ENCODE measurements around the gene OR5AU1.

Gene OR5AU1
- total RNA-seq = 0 to 0.96 (median 0) reads per million in 3 experiments

DNA sequence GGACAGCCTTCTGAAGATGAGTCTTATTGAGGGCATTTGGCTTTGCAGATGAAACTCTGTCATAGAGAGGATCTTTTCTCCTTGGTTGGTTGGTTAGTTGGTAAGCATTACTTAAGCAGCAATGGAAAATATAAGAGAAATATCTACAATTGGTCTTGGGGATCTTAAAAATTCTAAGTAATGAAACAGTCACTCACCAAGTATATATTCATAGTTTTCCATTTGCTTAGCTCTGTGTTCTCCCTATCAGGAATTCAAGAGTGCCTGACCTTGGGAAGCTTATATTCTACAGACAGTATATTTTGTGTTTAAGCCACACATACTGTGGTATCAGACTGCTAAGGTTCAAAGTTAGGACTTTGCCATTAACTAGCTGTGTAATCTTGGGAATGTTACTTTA, at the start of gene OR5AU1:
TSS of gene OR5AU1 (minus strand) at position 101 of the 400 bp plus-strand sequence. CDS start 191 bp downstream, outside the sequence.
- DNase-seq = no peak

DNA sequence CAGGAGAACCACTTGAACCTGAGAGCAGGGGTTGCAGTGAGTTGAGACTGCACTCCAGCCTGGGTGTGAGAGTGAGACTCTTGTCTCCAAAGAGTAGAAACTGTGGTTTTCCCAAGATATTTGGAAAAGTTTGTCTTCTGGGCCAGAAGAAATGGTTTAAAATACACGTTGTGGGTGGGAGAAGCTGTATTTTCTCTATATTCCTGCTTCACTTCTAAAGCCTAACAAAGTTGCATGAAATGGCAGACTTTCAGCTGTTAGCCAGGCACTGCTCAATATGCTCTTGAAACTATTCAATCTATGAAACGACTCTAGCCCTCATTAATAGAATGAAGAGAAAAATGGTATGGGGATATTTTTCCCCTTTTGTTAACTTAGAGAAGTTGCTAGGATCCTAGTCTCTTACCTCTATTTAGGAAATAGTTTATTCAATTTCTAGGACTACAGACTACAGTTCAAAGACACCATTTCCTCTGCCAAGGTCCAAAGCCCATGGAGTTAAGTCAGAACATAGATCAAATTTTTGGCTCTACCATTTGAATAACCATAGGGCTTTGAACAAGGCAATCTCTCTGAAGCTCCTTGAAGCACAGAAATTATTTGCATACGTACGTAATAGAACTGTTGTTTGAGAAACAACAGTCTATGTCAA, 49.3 kb upstream of the OR5AU1 start:
- no peak for DNase-seq

DNA sequence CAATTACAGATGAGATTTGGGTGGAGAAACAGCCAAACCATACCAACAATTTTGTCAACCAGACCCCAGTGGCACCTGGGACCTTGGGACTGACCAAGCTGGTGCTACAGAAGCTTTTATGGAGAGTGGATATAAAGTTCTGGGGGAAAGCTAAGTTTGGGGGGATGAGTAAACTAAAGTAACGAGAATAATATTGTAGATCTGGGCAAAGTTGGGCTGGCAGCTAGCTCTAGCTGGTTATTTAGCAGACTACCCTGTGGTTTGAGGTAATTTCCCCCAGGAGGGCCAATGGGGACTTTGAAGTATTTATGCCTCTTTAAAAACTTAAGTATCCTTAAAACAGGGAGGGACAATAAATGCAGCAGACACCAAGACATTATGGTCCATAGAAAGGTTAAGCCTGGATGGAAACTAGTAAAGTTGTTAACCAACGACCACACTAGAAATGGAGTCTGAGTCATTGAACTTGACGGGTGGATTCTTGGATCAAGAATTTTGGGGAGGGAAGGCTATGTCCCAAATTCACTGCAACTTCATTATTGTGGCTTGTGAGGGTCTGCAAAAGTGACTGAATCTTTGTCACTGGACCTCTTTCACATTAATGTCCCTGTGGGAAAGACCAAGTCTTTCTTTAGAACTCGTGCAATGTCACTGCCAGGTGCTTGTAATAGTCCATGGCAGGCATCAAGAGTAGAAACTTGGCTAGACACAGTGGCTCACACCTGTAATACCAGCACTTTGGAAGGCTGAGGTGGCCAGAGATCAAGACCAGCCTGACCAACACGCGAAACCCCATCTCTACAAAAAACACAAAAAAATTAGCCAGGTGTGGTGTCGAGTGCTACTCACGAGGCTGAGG, 48.5 kb upstream of the OR5AU1 start:
- no peak for DNase-seq

DNA sequence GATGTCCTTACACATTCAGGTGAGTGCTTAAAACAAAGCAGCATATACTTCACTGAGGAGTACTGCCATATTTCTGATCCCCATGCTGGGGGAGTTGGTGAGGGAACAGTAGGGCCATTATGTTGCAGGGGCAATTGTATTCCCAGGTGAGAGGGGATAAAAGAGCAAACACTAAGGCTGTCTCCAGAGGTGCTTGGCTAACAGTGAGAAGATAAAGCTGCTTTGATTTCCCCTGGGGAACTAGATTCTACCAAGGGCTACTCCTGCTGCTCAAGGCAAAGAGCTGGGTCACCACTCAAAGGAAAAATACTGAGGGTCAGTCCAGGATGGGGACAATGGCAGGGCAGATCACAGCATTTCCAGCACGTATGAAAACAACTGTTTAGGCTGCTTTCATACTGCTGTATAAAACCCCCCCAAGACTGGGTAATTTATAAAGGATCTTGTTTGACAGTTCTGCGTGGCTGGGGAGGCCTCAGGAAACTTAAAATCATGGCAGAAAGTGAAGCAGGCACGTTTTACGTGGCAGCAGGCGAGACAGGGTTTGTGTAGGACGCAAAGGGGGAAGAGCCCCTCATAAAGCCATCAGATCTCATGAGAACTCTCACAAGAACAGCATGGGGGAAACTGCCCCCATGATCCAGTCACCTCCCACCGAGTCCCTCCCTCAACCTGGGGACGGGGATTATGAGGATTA, 47.8 kb upstream of the OR5AU1 start:
- DNase-seq = no peak

DNA sequence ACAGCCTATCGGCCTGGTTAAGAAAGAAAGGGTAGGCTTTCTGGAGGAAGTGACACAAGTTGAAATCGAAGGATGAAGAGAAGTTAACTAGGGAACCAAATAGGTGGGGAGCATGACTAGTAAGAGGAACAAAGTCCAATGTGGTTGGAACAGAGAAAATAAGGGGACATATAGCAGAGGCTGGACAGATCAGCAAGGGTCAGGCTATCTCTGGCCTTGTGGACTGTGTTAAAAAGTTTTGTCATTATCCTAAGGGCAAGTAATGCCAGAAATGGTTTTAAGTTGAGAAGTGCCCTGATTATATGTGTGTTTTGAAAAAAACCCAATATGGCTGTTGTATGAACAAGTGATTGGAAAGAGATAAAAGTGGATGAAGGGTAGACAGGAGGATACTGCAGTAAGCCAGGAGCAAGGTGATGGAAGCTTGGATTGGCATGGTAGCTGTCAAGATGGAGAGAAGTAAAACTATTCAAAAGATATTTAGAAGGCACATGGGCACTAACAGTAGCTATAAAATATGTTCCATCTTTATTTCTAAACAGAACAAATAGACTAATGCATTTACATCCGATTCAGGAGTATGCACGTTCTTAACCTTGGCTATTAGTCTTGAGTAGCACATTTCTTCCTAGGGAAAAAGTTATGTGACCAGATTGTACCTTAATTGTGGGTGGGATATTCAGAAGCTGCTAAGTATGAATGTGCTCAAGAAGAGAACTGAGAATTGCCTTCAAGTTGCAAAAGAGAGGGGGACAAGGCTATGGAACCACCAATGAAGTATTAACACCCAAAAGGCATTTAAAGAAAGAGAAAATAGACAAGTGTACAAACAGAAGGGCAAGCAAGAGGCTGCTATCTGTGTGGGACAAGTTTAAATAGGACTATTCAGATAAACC, 46.8 kb upstream of the OR5AU1 start:
- DNase-seq = no peak

DNA sequence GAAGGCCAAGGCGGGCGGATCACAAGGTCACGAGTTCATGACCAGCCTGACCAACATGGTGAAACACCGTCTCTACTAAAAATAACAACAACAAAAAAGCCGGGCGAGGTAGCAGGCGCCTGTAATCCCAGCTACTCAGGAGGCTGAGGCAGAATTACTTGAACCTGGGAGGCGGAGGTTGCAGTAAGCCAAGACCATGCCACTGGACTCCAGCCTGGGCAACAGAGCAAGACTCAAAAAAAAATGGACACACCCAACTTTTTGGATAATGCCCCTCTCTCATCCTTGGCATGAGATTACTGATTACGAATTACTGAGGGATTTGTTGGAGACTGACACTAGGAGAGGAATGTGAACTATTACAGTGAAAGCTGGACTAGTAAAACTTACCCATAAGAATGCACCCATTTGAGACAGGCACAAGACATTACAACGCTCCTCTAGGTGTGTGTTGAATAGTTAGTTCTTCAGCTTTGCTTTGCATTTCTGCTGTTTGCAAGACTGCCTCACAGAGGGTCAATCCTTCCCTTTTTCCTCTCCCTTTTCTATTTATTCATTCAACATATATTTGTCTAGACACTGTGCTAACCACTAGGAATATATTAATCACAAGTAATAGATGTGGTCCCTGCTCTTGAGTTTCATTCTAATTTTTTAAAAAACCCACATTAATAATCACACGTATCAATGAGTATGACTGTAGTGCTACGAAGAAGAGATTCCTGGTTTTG, 46.0 kb upstream of the OR5AU1 start:
- no peak for DNase-seq

DNA sequence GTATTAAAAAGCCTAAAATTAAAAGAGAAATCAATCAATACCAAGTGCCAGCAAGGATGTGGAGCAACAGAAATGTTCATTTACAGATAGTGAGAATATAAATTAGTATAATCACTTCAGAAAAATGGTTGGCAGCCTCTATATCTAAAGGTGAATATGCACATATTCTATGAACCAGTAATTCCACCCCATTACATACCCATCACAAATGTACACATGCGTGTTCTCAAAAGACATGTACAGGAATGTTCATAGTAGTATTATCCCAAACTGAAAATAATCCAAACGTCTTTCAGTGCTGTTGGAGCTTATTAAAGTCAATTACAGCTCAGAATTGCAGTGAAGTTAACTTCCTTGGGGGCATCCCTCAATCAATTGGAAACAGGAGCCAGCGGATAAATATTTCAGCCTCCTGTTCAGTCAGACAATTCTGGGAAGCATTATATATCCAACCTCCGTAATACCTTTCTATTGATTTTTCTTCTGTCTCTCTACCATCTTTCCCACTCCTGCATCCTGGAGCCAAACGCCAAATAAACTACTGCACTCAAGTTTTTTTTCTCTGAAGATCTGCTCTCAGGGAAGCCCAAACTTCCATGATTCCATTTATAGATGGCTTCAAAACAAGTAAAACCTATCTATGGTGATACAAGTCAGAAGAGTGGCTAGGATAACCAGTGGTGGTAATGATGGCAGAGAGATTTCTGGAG, 45.0 kb upstream of the OR5AU1 start:
- no peak for DNase-seq

DNA sequence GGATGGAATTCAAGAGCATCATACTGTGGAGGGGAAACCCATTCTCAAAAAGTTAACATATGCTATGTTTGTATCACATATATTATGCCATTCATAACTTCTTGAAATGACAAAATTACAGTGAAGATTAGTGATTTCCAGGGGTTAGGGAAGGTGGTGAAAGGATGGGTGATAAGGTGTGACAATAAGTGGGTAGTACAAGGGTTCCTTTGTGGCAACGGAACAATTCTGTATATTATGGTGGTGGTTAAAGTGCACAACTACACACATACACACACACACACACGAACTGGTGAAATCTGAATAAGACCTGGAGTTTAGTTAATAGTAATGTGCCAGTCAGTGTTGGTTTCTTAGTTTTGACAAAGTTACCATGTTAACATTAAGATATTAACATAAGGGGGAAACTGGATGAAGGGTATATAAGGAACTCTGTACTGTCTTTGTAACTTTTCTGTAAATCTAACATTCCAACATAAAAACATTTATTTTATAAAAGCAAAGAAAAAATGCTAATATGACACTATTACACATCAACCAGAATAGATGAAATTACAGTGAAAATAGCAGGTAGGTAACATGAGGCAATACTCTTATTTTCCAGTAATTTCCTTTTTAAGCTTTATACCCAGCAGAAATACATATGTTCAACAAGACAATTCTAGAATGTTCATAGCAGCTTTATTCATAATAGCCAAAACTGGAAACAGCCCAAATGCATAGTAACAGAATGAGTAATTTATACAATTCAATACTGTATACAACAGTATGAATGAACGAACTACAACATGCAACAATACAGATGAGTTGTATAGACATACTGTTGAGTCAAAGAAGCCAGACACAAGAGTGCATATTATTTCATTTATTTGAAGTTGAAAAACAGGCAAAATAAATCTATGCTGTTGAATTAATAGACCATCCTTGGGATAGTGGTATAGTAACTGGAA, 44.0 kb upstream of the OR5AU1 start:
- no peak for DNase-seq

DNA sequence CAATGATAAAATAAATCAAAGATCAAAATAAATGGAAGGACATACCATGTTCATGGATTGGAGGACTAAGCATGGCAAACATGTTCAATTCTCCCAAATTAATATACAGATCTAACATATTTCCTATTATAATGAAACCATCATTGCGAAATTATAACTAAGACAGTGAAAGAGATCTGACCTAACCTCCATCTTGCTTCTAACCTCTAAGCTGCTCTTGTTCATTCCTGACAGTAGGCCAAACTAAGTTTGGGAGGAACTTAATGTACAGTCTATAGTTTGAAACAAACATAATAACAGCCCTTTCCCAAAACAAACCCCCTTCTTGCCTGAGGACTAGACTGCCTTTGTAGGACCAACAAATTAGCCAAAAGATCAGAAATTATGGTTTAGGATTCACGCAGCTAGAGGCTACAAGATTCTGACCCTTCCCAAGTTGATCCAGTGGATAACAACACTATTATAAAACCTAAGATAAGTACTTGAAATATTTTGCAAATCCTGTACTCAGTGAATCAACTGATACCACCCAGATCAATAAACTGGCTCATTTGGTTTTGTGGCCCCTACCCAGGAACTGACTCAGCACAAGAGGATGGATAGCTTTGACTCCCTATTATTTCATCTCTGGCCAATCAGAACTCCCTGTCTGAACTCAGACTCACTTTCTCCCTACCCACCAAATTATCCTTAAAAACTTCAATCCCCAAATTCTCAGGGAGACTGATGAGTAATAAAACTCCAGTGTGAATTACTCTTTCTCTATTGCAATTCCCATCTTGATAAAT, 41.7 kb upstream of the OR5AU1 start:
- DNase-seq = no peak

DNA sequence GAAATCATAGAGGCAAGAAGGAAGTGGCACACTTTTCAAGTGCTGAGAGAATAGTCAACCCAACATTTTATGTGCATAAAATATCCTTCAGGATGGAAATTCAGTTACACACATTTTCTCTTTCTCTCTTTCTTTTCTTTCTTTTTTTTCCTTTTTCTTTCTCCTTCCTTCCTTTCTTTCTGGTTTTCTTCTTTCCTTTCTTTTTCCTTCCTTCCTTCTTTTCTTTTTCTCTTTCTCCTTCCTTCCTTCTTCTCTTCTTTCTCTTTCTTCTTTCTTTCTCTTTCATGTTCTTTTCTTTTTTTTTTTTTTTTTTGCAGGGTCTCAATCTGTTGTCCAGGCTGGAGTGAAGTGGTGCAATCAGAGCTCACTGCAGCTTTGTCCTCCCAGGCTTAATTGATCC, 38.7 kb upstream of the OR5AU1 start:
- no peak for DNase-seq

DNA sequence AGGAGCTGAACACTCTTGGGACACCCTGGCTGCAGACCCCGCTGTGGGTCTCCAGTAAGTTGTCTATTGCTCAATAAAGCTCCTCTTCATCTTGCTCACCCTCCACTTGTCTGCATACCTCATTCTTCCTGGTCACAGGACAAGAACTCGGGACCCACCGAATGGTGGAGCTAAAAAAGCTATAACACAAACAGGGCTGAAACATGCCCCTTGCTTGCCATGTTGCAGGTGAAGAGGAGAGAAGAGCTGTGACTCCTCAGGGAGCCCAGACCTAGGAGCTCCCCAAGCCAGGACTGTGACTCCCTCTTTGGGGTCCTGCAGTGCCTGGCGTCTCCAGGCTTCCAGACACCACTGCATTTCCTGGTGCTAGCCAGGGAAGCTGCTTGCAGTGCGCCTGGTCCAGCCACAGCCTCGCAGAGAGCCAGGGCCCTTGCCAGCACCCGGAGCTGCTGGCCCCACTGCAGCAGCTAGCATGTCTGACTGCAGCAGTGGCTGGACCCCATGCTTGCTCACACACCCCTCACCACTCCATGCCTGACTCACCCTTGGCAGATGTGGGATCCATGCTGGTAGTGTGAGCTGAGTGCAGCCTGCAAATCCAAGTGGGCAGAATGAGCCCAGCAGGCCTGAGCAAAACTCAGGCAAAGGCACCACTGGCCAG, 37.1 kb upstream of the OR5AU1 start:
- DNase-seq = no peak

DNA sequence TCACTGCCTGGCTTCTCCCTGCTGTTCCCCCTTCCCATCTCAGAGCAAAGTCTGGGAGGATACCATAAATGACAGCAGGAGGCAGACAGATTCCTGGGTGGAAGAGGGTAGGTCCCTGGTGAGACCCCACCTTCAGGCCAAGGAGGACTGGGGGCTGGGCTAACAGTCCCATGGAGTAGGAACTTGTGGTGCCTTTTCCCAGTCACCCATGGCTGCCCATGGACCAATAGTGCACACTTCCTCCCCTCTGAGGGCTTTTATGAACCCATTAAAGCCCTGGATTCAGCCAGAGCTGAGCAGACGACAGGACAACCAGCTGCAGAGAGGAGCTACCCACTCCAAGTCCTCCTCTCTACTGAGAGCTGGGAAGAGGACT, 36.6 kb upstream of the OR5AU1 start:
- DNase-seq = no peak

DNA sequence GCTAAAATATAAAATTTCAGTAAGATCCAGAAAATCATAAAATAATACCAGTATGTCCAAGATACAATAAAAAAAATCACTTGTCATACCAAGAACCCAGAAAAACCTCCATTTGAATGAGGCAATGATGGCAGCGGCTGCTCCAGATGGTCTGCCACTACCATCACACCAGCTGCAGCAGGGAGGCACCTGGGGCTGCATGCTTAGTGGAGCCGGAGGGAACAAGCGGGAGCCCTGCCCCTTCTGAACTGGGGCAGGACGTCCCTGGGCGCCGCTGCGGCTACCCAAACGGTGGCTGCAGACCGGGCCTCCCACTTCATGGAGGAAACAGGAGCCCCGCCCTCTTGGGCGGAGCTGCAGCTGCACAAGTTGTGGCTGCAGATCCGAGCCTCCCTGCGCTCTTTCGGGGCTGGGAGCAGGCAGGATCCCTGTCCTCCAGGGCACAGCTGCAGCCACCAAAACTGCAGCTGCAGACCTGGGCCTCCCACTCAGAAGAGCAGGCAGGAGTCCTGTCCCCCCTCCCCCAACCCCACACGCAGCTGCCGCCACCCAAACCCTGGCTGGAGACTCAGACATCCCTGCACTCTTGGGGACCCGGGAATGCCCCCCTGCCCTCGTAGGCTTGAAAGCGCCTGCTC, 36.1 kb upstream of the OR5AU1 start:
- peak; percentile 61 for DNase-seq

DNA sequence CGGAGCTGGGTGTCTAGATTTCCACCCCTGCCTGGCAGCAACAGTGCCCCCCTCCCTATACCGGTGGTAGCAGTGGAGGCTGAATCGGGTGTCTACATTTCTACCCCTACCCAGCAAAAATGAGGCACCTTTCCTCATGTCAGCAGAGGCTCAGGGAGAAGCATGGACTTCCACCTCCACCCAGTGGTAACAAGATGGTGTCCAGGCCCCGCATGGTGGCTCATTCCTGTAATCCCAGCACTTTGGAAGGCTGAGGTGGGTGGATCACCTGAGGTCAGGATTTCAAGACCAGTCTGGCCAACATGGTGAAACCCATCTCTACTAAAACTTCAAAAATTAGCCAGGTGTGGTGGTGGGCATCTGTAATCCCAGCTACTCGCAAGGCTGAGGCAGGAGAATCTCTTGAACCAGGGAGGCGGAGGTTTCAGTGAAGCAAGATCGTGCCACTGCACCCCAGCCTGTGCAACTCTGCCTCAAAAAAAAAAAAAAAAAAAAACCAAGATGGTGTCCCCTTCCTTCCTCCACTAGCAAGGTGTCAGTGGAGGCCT, 35.5 kb upstream of the OR5AU1 start:
- DNase-seq = no peak

DNA sequence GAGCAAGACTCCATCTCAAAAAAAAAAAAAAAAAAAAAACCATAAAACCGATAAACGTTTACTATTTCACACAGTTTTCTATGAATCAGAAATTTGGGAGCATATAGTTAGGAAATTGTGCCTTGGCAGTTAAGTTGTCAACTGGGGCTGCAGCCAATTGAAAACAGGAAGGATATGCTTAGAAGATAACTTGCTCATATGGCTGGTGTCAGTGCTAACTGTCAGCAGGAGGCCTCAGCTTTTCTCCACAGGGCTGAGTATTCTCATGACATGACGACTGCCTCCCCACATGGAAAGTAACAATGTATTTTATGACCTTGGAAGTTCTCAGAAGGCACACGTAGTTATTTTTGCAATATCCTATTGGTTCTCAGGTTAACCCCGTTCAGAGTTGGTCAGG, 29.6 kb upstream of the OR5AU1 start:
- no peak for DNase-seq

DNA sequence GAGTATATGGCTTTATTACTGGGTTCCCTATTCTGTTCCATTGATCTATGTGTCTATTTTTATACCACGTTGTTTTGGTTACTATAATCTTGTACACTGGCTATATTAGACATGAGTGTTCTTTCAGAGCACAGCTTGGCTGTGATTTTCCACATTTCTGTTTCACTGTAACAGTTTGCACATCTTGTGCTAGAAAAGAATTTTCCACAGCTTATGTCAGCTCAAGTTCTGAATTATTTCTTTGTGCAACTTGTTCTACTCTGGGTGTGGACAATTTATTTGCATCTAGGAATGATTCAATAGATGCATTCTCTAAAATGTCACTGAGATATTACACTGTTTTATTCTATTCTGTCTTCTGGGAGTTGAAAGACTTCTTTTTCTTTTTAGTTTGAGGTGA, 28.4 kb upstream of the OR5AU1 start:
- no peak for DNase-seq

DNA sequence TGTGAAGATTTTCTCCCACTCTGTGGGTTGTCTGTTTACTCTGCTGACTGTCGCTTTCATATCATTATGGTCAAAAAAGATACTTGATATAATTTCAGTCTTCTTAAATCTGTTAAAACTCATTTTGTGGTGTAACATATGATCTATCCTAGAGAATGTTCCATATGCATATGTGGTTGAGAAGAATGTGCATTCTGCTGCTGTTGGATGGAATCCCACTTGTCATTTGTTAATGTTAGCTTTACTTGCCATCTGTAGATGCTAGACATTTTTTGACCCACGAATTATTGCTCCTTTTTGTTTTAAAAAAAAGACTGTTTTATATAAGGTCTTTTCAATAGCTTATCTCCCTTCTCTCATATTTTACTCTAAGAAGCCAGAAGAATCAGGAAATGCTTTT, 26.3 kb upstream of the OR5AU1 start:
- DNase-seq = no peak

DNA sequence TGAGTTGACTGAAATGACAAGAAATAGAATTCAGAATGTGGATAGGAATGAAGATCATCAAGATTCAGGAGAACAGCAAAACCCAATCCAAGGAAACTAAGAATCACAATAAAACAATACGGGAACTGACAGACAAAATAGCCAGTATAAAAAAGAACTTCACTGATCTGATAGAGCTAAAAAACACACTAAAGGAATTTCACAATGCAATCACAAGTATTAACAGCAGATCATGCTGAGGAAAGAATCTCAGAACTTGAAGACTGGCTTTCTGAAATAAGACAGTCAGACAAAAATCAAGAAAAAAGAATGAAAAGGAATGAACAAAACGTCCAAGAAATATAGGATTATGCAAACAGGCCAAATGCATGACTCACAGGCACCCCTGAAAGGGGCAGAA, 15.3 kb upstream of the OR5AU1 start:
- DNase-seq = no peak

Measured in central memory CD4-positive, alpha-beta T cell (primary cell).